GM18519 (cell line): ENCODE results near the gene IL4I1.
"Not testable (repeated sequence)": the region's sequence is repeated elsewhere in the genome, so short reads cannot be mapped to it uniquely, and the experiment has no call there.

Experiments used
- ATAC-seq: cut with Tn5 transposase; IDR thresholded peaks from one replicate; pipeline ENCODE4 v1.9.1; 2021; ENCODE audit warnings: mild to moderate bottlenecking, moderate library complexity; ENCODE audit not compliant: unreplicated experiment, low FRiP score

The IL4I1 gene

GRCh38 chr19:49925486-49925885 is 28.8 kb upstream of the IL4I1 start:
- no peak for ATAC-seq

- not testable (repeated sequence) for ATAC-seq
These were observed 28.2 kb upstream of the IL4I1 start for GRCh38 chr19:49924881-49925210.

- ATAC-seq = no peak
These were observed 27.6 kb upstream of the IL4I1 start for GRCh38 chr19:49924004-49924880.

- ATAC-seq = no peak
These were observed 26.6 kb upstream of the IL4I1 start for GRCh38 chr19:49923055-49924003.

GRCh38 chr19:49921871-49922795 is 25.4 kb upstream of the IL4I1 start:
- no peak for ATAC-seq

GRCh38 chr19:49920624-49921363 is 24.1 kb upstream of the IL4I1 start:
- no peak for ATAC-seq

GRCh38 chr19:49918089-49918488 is 21.4 kb upstream of the IL4I1 start:
- no peak for ATAC-seq

GRCh38 chr19:49916839-49917733 is 20.4 kb upstream of the IL4I1 start:
- no peak for ATAC-seq

- ATAC-seq = no peak
These were observed 18.6 kb upstream of the IL4I1 start for GRCh38 chr19:49915271-49915670.

- no peak for ATAC-seq
These were observed 17.0 kb upstream of the IL4I1 start for GRCh38 chr19:49913720-49914119.

GRCh38 chr19:49912965-49913685 is 16.4 kb upstream of the IL4I1 start:
- no peak for ATAC-seq

GRCh38 chr19:49911381-49912145 is 14.9 kb upstream of the IL4I1 start:
- ATAC-seq = no peak

- no peak for ATAC-seq
These were observed 13.5 kb upstream of the IL4I1 start for GRCh38 chr19:49910179-49910578.

GRCh38 chr19:49908480-49909420 is 12.1 kb upstream of the IL4I1 start:
- ATAC-seq = no peak

- ATAC-seq = no peak
These were observed 11.2 kb upstream of the IL4I1 start for GRCh38 chr19:49907745-49908446.
